ENCODE results near the gene CACNA1B. TPM values are rescaled to one million over a fixed set of nuclear protein-coding genes. Genes with fewer than 3 reads are reported as not detected.

CACNA1B gene
- polyA plus RNA-seq, 1 of the 3 experiments (the other 2 are of a cell fraction), result 0.03 TPM

DNA sequence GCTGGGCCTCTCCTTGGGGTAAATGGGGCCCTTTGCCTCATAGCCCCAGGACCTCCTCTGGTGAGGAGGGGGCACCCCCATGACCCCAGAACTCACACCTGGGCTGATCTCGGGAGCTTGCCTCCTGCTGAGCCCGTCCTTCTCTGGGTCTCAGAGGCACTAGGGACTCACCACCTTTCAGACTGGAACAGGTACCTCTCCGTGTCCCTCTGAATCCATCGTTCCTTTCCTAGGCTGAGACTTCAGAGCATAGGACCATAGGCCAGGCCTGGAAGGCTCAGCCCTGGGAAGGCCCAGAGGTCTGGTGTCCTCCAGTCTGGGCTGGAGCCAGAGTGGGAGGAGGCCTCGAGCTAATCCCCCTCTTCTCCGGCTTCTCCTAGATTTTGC, 97.9 kb downstream of the CACNA1B start:
- 38% methylated on average over 4 of the region's 6 CpGs for WGBS (ENCODE audit: low lambda C conversion rate)
- Histone ChIP-seq H3K4me1 (ENCODE audit: control insufficient read depth in 1 of 2, insufficient read depth in 2 of 2, low read depth in 1 of 2, low read length in 1 of 2) (peaks cover 0 to 10% of the 10 kb centered on the region in 2 experiments; a peak in 1 of 4 replicates), H3K27me3 (ENCODE audit: insufficient read depth) (no peaks in the 10 kb centered on the region), H3K79me2 (ENCODE audit: insufficient read depth) (no peaks in the 10 kb centered on the region), H3F3A (replicated peaks; ENCODE audit: insufficient read depth) (no peaks in the 10 kb centered on the region), H3K9ac (no peak overlapping the region), H3K4me2 (no peak overlapping the region), H3K9me3 (no peaks in the 10 kb centered on the region), H3K27ac (ENCODE audit: low read depth in 2 of 2, low read length in 1 of 2) (no peak overlapping the region), H2AFZ (ENCODE audit: low read depth) (no peak overlapping the region), H3K4me3 (ENCODE audit: low read depth in 2 of 2, low read length in 1 of 2) (no peak overlapping the region), H4K20me1 (ENCODE audit: insufficient read depth) (no peaks in the 10 kb centered on the region), H3K36me3 (replicated peaks in 1 of 2; ENCODE audit: control insufficient read depth in 1 of 2, insufficient read depth in 2 of 2, low read length in 1 of 2) (no peaks in the 10 kb centered on the region), H3K9me2 (no peaks in the 10 kb centered on the region)
- ChIA-PET POLR2A (no interaction called here), CTCF (no interaction called here)
- DNase-seq, result no peak
- TF ChIP-seq ELF1 (IDR thresholded peaks at IDR 0.05), result no peak
- no peak for TF ChIP-seq JUND (IDR thresholded peaks at IDR 0.05)
- TF ChIP-seq RCOR1 (IDR thresholded peaks at IDR 0.05; ENCODE audit: low read length), result no peak

DNA sequence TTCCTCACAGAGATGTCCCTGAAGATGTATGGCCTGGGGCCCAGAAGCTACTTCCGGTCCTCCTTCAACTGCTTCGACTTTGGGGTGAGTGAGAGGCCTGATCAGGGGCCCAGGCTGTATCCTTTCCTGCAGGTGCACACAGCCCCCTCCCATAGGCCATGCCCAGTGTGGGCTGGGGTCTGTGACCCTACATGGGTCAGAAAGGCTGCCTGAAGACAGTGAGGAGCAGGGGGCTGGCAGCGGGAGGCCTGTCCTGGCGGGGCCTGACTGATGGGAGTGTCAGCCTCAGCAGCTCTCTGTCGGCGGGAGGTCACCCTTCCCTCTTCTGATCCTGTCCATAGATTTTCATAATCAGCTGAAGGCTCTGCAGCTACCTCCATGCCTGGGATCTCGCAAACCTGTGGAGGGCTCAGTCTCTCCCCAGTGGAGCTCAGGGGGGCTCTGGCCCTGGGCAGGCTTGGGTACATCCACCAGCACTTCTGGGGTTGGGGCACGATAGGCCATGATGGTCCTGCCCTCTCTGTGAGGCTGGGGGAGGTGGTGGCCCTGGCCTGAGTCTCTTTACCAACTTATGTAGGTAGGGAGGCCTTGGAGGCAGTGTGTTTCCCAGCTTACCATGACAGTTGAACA, 98.5 kb downstream of the CACNA1B start:
- ChIA-PET CTCF (no interaction called here), POLR2A (no interaction called here)
- Histone ChIP-seq H4K20me1 (ENCODE audit: insufficient read depth) (no peaks in the 10 kb centered on the region), H3K4me1 (ENCODE audit: control insufficient read depth in 1 of 2, insufficient read depth in 2 of 2, low read depth in 1 of 2, low read length in 1 of 2) (peaks cover 0 to 5% of the 10 kb centered on the region in 2 experiments; a peak in 1 of 4 replicates), H3K4me2 (no peak overlapping the region), H3F3A (replicated peaks; ENCODE audit: insufficient read depth) (no peaks in the 10 kb centered on the region), H2AFZ (ENCODE audit: low read depth) (no peak overlapping the region), H3K9ac (no peak overlapping the region), H3K9me2 (no peaks in the 10 kb centered on the region), H3K36me3 (replicated peaks in 1 of 2; ENCODE audit: control insufficient read depth in 1 of 2, insufficient read depth in 2 of 2, low read length in 1 of 2) (no peaks in the 10 kb centered on the region), H3K27me3 (ENCODE audit: insufficient read depth) (no peaks in the 10 kb centered on the region), H3K79me2 (ENCODE audit: insufficient read depth) (no peaks in the 10 kb centered on the region), H3K4me3 (ENCODE audit: low read depth in 2 of 2, low read length in 1 of 2) (no peak overlapping the region), H3K9me3 (no peaks in the 10 kb centered on the region), H3K27ac (ENCODE audit: low read depth in 2 of 2, low read length in 1 of 2) (no peak overlapping the region)
- 55% methylated on average over 5 of the region's 8 CpGs for WGBS (ENCODE audit: low lambda C conversion rate)
- TF ChIP-seq CHD2 (IDR thresholded peaks at IDR 0.05; ENCODE audit: low read length, partially characterized antibody) (no peak), TAF1 (IDR thresholded peaks at IDR 0.05; ENCODE audit: borderline replicate concordance, low read depth, low read length) (no peak)
- DNase-seq, result no peak

DNA sequence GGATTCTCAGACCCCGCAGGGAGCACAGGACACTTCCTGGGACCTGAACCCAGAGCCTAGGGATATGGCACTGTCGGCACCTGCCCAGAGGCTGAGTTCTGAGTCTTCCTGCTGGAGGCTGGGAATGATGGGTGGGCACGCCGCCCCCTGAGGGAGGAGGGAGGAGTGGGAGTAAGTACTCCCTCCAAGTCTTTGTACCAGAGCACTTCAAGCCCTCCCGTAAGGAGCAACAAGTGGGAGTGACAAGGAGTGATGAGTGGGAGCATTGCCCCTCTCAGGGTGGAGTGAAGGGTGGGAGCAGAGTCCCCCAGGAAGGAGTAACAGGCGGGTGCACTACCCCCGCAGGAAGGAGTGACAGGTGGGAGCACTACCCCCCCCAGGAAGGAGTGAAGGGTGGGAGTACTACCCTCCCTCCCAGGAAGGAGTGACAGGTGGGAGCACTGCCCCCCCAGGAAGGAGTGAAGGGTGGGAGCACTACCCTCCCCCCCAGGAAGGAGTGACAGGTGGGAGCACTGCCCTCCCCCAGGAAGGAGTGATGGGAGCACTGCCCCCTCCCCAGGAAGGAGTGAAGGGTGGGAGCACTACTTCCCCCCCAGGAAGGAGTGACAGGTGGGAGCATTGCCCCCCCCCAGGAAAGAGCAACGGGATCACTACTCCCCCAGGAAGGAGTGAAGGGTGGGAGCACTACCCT, 100.1 kb downstream of the CACNA1B start:
- Histone ChIP-seq H3F3A (replicated peaks; ENCODE audit: insufficient read depth) (no peaks in the 10 kb centered on the region), H3K9me3 (no peaks in the 10 kb centered on the region), H4K20me1 (ENCODE audit: insufficient read depth) (no peaks in the 10 kb centered on the region), H3K4me1 (ENCODE audit: control insufficient read depth in 1 of 2, insufficient read depth in 2 of 2, low read depth in 1 of 2, low read length in 1 of 2) (no peaks in the 10 kb centered on the region), H3K9me2 (no peaks in the 10 kb centered on the region), H3K4me3 (ENCODE audit: low read depth in 2 of 2, low read length in 1 of 2) (no peak overlapping the region), H3K27me3 (ENCODE audit: insufficient read depth) (no peaks in the 10 kb centered on the region), H3K4me2 (no peak overlapping the region), H3K27ac (ENCODE audit: low read depth in 2 of 2, low read length in 1 of 2) (no peak overlapping the region), H3K9ac (no peak overlapping the region), H2AFZ (ENCODE audit: low read depth) (no peak overlapping the region), H3K79me2 (ENCODE audit: insufficient read depth) (no peaks in the 10 kb centered on the region), H3K36me3 (replicated peaks in 1 of 2; ENCODE audit: control insufficient read depth in 1 of 2, insufficient read depth in 2 of 2, low read length in 1 of 2) (no peaks in the 10 kb centered on the region)
- ChIA-PET CTCF (no interaction called here), POLR2A (no interaction called here)
- no peak for DNase-seq
- 57% methylated on average over 6 of the region's 8 CpGs for WGBS (ENCODE audit: low lambda C conversion rate)
- TF ChIP-seq FOSL2 (IDR thresholded peaks at IDR 0.05; ENCODE audit: borderline replicate concordance, low read depth) (no peak), TAF1 (IDR thresholded peaks at IDR 0.05; ENCODE audit: borderline replicate concordance, low read depth, low read length) (no peak), NRF1 (IDR thresholded peaks at IDR 0.05; ENCODE audit: low read depth, low read length) (no peak), SMC3 (IDR thresholded peaks at IDR 0.05; ENCODE audit: low read depth, low read length) (no peak), RXRA (IDR thresholded peaks at IDR 0.05; ENCODE audit: borderline replicate concordance, low read depth) (no peak), NFIC (IDR thresholded peaks at IDR 0.05; ENCODE audit: borderline replicate concordance) (no peak), GATA2 (CRISPR knock-in tag; IDR thresholded peaks at IDR 0.05) (no peak), TCF12 (IDR thresholded peaks at IDR 0.05) (no peak), GABPA (IDR thresholded peaks at IDR 0.05; ENCODE audit: low read depth) (no peak)
- TF ChIP-seq, protein P1, sequence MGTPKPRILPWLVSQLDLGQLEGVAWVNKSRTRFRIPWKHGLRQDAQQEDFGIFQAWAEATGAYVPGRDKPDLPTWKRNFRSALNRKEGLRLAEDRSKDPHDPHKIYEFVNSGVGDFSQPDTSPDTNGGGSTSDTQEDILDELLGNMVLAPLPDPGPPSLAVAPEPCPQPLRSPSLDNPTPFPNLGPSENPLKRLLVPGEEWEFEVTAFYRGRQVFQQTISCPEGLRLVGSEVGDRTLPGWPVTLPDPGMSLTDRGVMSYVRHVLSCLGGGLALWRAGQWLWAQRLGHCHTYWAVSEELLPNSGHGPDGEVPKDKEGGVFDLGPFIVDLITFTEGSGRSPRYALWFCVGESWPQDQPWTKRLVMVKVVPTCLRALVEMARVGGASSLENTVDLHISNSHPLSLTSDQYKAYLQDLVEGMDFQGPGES (IDR thresholded peaks at IDR 0.05; ENCODE audit: low read depth, low read length), result no peak
- TF ChIP-seq, protein P2, sequence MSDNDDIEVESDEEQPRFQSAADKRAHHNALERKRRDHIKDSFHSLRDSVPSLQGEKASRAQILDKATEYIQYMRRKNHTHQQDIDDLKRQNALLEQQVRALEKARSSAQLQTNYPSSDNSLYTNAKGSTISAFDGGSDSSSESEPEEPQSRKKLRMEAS (IDR thresholded peaks at IDR 0.05; ENCODE audit: low read depth), result no peak
- TF ChIP-seq, protein P3, sequence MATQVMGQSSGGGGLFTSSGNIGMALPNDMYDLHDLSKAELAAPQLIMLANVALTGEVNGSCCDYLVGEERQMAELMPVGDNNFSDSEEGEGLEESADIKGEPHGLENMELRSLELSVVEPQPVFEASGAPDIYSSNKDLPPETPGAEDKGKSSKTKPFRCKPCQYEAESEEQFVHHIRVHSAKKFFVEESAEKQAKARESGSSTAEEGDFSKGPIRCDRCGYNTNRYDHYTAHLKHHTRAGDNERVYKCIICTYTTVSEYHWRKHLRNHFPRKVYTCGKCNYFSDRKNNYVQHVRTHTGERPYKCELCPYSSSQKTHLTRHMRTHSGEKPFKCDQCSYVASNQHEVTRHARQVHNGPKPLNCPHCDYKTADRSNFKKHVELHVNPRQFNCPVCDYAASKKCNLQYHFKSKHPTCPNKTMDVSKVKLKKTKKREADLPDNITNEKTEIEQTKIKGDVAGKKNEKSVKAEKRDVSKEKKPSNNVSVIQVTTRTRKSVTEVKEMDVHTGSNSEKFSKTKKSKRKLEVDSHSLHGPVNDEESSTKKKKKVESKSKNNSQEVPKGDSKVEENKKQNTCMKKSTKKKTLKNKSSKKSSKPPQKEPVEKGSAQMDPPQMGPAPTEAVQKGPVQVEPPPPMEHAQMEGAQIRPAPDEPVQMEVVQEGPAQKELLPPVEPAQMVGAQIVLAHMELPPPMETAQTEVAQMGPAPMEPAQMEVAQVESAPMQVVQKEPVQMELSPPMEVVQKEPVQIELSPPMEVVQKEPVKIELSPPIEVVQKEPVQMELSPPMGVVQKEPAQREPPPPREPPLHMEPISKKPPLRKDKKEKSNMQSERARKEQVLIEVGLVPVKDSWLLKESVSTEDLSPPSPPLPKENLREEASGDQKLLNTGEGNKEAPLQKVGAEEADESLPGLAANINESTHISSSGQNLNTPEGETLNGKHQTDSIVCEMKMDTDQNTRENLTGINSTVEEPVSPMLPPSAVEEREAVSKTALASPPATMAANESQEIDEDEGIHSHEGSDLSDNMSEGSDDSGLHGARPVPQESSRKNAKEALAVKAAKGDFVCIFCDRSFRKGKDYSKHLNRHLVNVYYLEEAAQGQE (IDR thresholded peaks at IDR 0.05; ENCODE audit: low read depth, low read length), result no peak
- TF ChIP-seq, protein P4, sequence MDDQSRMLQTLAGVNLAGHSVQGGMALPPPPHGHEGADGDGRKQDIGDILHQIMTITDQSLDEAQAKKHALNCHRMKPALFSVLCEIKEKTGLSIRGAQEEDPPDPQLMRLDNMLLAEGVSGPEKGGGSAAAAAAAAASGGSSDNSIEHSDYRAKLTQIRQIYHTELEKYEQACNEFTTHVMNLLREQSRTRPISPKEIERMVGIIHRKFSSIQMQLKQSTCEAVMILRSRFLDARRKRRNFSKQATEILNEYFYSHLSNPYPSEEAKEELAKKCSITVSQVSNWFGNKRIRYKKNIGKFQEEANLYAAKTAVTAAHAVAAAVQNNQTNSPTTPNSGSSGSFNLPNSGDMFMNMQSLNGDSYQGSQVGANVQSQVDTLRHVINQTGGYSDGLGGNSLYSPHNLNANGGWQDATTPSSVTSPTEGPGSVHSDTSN (IDR thresholded peaks at IDR 0.05), result no peak

Data from SK-N-SH (cell line).